G401.6 (cell line): Measurements from ENCODE around the gene COL19A1.

Experiments
- FAIRE-seq: peaks from 2 replicates; lab custom pipeline; 2012; peaks lifted over from hg19 to GRCh38; lab: Jason Lieb, UNC

COL19A1 gene

DNA sequence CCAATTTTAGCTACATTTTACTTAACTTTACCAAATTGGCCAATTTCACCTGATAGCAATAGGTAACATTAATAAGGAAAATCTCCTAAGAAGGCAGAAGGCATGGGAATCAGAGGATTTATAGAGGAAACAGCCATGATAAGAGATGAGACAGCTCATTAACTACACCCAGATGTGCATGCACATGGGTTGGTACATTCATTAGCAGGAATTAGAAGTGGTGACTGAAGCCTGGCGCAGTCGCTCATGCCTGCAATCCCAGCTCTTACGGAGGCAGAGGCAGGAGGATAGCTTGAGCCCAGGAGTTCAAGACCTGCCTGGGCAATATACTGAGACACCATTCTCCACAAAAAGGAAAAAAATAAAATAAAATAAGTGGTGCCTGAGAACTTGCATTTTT, 263.0 kb downstream of the COL19A1 start:
- no peak for FAIRE-seq

DNA sequence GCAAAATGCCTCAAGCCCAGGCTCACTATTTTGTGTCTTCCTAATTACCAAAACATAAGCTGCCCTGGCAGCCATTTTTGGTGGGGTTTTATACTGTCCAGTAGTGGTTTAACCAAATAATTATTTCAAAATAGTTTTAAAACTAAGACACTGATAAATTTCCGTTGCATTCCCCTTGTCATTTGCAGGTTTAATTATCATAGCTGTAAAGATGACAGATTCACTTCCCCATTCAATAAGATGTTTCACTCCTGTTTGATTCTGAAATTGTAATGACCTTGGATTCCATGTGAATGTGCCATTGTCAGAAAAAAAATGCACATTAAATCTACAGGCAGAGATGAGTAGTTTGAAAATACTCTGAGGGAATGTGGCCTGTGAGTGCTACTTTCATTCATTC, 264.5 kb downstream of the COL19A1 start:
- FAIRE-seq = no peak

DNA sequence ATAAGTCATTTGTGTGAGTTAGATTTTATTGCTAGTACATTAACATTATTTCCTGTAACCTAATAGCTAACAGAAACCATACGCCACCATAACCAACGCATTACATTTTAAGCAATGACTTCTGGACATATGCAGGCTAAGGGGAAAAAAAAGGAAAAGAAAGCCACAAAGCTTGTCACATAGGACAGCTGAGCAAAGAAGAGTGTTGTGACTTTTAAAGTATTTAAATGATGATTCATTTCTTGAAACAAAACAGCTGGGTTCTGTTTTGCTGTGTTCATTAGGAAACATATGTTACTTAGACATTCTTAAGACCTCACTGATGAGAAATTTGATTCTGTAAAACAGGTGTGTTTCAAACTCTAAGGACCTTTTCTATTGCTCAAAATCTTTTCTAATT, 265.2 kb downstream of the COL19A1 start:
- FAIRE-seq = no peak

DNA sequence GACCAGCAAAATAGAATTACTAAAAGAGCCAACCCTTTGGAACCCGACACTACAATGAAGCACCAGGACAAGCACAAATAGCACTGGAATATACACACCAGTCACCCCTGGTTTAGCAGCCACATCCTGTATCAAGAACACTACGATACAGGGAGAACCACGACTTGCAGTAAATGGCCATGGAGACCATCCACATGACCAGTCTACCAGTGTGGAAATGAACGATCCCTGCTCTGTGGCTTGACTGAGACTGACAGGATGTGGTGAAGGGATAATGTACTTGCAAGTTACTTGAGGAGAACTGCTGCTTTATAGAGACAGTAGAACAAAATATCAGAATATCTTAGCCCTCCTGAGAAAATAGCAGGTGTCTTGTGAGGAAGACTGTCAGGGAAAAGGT, 266.9 kb downstream of the COL19A1 start:
- no peak for FAIRE-seq

DNA sequence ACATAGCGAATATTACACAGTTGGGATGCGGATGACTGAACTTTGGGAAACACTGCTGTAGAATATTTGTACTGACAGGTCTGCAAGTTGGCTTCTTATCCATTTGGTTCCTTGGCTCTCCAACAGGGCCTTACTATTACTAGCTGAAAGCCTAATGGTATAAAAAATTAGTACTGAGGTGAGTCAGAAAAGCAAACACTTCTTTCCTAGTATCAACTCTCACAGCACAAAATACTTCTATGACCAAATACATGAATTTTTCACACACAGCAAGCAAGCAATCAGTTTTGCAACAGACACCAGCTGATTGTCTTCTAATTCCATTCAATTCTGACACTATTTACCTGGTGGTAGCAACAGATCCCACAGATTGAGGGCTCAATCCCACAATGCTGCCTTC, 268.2 kb downstream of the COL19A1 start:
- no peak for FAIRE-seq

DNA sequence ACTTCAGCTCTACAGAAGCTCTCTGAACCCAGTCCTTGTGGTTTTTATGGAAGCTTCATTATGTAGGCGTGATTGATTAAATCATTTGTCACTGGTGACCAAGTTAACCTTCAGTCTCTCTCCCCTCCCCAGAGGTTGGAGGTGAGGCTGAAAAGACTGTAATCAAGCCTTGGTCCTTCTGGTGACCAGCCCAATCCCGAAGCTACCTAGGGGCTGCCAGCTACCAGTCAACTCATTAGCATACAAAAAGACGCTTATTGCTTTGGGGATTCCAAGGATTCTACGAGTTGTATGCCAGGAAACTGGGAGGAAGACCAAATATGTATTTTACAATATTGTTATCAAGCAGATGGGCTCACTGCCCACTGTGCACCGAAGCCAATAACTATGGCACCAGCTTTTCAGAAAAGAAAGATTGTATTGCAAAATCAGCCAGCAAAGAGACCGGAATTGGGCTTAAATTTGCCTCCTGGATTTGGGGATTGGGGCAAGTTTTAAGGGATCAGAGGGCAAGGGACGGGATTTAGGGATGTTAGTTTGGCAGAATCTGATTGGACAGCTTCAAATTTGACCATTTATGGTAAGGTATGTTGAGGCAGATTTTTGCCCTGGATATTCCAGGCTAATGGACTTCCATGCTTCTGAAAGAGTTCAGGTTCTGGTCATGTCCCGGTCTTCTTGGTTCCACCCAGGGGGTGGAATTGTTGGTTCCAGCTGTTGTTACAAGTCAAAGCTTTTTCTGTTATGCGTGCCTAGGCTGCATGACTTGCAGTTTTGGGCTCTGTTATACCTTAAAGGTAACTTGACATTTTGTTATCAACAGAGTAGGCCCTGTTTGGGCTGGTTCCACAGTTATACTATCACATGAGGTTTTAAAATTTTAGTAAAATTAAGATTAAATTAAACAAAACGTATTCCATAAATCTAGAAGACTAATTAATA, 269.1 kb downstream of the COL19A1 start:
- FAIRE-seq = no peak

DNA sequence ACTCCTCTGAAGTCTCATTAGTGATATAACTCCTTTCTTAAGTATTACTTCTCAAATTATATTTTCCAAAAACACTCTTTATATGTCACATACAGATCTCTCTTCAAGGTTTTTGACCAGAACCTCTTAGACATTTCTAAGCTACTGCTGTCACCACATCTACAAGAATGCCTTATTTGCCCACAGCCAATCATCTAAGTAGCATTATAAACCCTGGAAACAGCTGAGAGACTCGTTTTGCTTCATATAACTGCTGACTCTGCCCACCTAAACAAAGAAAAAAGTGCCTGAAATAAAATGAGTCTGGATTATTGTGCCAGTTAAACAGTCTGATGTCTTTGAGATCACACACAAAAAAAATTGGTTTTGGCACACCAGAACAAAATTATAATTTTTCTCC, 270.6 kb downstream of the COL19A1 start:
- no peak for FAIRE-seq

DNA sequence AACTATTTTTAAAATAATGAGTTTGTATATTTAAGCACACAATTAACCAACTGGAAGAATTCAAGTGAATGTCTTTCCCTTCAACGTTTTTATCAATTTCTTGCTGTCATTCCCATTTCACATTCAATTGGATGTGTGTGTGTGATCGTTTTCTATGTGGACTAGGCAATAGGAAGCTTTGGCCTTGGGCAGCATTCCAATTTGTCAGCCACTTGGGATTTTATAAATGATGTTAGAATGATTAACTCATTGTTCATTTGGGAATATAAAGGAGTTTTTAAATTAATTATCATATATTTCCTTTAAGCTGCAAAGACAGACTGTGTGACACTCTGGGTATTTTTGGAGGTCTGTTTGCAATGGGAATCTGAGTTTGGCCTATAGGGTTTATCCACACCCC, 274.1 kb downstream of the COL19A1 start:
- no peak for FAIRE-seq

DNA sequence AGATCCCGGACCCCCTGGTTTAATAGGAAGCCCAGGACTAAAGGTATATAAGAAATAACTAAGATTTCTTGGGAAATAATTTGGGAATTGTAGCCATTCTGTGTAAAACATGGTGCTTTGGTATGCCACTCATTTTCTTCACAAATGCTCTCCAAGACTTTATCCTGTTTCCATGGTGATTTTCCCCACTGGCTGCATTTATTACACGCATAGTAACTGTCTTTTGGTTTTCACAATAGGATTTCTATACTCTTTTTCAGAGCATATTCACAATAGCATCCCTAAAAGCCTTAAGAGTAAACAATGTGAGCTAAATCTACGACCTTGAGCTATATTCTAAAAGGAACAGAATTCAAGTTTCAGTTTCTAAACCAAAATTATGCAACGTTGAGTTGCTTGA, 275.7 kb downstream of the COL19A1 start:
- no peak for FAIRE-seq

DNA sequence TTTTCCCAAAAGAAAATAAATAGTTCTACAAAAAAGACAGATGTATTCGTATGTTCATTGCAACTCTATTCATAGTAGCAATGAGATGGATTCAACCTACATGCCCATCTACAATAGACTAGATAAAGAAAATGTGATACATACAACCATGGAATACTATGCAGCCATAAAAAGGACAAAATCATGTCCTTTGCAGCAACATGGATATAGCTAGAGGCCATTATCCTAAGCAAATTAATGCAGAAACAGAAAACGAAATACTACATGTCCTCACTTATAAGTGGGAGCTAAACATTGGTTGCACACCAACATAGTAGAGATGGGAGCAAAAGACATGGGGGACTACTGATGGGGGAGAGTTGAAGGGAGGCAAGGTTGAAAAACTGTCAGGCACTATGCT, 278.8 kb downstream of the COL19A1 start:
- FAIRE-seq = no peak

DNA sequence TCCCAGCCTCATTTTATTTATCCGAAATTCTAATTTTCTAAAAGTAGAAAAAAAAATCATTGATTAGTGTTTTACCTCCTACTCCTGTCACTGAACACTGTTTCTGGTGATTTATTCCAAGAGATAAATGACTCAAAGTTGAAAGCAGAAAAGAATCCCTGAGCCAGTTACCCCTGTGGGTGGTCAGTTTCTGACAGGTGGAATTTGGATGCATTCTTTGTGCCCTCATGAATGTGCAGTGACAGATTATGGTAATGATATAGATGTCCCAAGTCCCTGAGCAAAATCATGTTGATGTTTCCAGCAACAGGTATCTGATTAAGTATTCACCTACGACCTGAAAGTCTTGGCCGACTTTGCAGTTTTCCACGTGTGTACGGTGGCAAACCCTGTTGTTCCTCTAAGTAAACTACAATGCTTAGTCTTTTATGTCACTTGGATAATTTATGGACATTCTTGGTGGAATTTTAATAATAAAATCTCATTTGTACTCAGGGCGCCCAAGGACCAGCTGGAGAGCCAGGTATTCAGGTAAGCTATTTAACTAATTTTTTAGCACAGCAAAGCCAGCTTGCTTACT, 282.9 kb downstream of the COL19A1 start:
- no peak for FAIRE-seq

DNA sequence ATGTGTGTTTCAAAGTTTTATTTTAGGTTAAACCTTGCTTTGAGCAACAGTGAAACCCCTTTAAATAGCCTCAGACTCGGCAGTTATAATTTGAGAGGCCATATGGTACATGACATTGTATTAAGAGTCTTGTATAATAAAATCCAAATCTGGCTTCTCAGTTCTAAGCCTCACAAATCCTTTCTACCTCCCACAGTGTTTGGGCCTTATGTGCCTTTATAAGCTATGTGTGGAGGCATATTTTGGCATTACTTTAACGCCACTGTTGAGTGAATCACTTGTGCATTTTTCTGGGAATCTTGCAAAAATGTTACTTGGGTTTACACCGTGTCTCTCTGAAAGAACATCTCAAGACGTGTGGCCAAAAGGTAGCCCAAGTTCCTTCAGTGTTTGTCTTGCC, 284.2 kb downstream of the COL19A1 start:
- FAIRE-seq = no peak

DNA sequence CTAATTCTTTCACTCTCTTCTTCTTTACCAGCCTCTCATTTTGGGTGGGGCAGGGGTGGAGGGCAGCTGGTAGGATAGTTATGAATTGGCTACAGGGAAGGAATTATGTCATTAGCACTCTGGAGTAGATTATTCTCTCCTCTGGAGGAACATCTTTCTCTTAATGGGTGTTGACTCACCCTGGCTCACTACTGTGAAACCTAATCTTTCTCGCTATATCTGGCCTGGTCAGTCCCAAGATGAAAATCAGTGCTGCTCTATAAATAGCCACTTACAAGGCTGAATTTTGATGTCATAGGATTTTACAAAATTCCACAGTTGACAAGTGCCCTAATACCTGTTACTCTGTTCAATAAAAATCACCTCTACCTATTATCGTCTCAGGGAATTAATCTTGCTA, 285.3 kb downstream of the COL19A1 start:
- no peak for FAIRE-seq

DNA sequence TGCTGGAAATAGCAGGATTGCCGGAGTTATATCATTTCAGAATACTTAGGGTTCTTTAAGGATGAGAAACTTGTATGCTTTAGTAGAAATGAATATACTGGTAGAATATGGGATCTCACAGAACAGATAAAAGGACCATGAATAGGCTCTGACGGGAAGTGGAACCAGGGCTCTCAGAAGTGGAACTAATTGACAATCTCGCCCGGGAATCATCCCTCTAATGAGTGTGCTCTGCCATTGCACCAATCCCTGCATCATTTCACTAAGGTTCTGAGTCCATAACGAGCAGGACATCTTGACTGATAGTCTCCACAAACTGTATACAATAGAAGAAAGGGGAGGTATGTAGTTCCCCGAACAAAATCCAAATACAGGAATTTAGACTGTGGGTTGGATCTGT, 286.4 kb downstream of the COL19A1 start:
- FAIRE-seq = no peak

DNA sequence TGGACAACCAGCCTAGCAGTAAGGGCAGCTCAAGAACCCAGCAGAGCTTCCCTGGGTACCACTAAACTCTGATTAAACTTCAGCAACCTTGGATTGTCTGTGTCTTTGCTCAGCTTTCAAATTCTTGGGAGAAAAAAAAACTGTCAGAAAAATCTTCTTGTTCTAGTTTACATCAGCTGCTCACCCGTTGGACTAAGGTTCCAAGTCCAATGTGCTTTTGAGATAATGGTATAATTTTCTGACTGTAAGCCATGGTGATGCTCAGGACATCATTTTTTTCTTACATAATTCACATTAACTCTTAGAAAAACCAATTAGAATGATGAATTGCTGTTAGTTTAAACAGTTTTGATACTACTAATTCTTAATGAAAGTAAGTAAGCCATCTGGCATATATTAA, 290.7 kb downstream of the COL19A1 start:
- FAIRE-seq = no peak

DNA sequence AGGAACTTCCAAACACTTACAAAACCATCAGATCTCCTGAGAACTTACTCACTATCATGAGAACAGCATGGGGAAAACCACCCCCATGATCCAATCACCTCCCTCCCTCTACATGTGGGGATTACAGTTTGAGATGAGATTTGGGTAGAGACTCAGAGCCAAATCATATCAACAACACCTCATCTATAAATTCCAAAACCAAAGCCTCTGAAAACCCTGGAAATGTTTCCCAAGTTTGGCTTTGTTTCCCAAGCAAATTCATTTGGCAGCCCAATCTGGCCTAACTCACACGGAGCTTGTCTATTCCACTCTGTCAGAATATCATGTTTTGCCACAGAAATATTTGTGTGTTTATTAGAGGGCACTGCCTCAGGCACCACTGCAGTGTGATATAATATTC, 293.9 kb downstream of the COL19A1 start:
- FAIRE-seq = no peak

DNA sequence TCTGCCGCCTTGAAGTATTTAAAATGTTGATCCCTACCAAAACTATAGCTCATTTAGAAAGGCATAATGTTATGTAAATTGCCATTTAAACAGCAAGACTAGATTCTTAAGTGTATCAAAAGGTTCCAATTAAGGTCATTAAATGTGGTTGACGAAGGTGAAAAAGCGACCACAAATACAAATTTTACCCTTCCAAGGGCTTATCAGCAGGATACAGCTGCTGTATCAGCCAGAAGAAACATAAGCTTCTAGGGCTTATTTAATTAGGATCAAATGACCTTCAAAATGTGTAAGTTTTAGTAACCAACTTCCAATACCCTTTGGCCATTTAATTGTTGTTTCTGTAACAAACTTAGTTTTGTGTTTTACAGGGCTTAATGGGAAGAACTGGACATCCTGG, 296.6 kb downstream of the COL19A1 start:
- FAIRE-seq = no peak

DNA sequence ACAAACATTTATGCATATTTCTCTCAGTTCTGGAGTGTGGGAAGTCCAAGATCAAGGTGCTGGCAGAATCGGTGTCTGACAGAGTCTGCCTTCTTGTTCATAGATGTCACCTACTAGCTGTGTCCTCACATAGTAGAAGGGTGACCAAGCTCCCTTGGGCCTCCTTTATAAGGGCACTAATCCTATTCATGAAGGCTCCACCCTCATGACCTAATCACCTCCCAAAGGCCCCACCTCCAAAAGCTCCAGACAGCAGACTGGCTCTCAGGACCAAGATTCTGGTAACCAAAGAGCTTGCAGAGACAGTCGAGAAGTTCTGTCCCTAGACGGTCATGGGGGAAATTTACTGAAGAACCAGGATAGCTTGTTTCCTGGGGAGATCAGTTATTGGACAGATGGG, 297.4 kb downstream of the COL19A1 start:
- FAIRE-seq = no peak

DNA sequence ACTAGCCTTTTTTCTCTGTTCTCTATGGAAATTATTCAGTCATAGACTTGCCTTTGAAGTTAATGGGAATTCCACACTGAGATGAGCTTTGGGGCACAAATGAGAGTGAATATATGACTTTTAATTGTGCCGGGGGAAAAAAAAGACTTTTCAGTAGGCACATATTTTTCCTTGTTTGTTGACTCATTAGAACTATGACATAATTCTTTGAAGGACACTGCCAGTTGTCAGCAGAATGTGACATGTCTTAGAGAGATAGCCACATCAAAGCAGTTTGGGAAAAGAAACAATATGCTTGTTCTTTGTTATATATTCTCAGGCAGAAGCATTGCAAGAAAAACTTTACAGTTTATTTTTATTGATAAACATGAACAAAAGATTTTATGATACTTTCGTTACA, 298.2 kb downstream of the COL19A1 start:
- no peak for FAIRE-seq

DNA sequence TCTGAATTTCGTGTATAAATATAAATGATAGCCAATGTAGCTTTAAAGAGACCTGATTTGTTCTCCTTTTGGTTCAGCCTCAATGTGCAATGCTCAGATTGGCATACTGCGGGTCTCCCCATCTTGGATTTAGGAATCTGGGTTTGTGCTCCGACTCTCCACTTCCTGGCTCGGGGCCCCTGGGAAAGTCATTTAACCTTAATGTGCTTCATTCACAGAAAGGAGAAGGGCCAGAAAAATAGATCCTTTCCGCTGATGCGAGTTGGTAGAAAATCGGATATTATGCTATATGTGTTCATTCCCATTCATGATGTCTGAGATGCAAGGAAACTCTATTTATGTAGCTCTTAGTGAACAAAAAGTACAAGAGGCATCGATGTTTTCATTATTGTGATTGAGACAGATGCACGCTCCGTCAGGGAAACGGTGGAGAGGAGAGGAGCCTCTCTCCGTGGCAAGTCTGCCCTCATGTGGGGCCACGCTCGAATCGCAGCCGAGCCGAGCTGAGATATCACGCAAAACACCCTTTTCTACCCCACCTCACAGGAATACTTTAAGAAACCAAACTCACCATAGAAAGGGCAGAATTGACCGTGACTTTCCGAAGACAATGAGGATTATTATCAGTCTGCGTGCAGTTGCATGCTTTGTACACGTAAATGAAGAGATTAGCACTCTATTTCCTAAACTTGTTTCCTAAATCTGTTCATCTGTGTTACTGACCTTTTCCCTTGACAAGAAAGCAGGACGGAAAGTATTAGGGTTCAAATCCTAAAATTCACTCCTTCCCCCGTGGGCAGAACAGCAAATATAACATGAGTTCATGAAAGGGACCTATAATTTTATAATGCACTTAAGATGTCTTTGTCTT, 300.0 kb downstream of the COL19A1 start:
- no peak for FAIRE-seq

DNA sequence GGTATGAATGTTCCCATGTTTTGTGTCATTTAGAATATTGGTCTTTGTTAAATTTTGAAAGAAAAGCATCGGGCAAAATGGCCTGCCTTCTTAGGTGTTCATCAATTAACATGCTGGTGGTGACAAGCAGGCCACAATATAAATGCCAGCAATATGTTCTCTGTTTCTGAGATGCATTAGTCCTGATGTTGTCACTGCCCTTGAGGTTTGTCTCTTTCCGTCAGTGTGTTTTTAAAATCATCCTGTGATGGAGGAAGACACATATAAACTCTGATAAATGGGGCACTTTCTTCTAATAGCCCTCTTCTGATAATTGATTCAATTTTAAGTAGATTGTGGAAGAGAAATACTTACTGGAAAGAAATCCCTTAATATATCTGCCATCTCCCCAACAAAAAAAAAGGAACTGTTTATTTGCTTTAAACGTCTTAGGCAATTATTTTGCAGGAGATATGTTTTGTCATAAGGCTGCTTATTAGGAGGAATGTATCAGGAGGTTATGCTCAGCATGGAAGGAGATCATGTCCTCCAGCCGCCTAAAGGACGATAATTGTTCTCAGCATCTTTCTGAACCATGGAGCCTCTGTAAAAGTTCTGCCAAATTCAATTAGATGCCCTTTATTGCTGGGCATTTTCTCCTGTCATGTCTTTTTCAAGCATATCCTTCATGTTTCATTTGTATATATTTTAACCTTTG, 302.5 kb downstream of the COL19A1 start:
- FAIRE-seq = no peak

DNA sequence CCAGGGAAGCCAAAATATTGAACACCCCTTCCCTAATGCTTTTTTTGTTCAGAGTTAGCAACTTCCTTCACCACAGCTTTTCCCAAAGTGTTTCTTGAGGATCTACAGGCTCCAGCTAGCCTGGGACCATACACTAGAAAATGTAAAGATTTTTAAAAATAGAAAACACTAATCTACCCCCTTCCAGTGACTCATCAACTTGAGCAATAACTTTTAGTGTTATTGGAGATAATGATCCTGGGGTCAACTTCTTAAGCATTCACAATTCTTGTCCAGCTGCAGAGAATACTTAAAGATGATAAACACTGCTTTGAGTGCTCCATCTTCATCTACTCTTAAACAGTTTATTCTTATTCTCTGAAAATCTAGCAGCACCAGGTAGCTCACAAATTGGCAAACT, 304.9 kb downstream of the COL19A1 start:
- FAIRE-seq = no peak
